GM12892 (cell line): Measurements from ENCODE around the gene MRM1.

Source experiments
- POLR2A ChIP-seq: IDR thresholded peaks from 2 replicates; pipeline ENCODE4 v1.6.1; 2011; ENCODE audit warnings: low read depth, low read length, control low read depth
- POLR2AphosphoS5 ChIP-seq: IDR thresholded peaks from 2 replicates; pipeline ENCODE4 v1.6.1; 2011; ENCODE audit warnings: low read depth, low read length, control low read depth
- TAF1 ChIP-seq: IDR thresholded peaks from 2 replicates; pipeline ENCODE4 v1.6.1; 2011; ENCODE audit warnings: low read depth, mild to moderate bottlenecking, control low read depth, low read length, borderline replicate concordance

GRCh38 chr17:36601303-36602029 is at the start of gene MRM1:
- TF ChIP-seq POLR2A (peak; percentile 86), POLR2AphosphoS5 (peak; percentile 87), TAF1 (peak; percentile 13; the same call in 1 of the 2 replicates)
